Upper lobe of right lung (tissue), 1 donor: ENCODE results near the gene EPYC. TPM values are rescaled to one million over a fixed set of nuclear protein-coding genes. Genes with fewer than 3 reads are reported as not detected.
A peak's percentile ranks its signal among the peaks of the same experiment; 100 is the strongest.

Experiments
- ATAC-seq: fragments of 200-7000 bp; cut with Tn5 transposase; one replicate; pipeline ENCODE4 v1.9.1; 2020; ENCODE audit warnings: mild to moderate bottlenecking, moderate library complexity
- DNase-seq: peaks from one replicate; pipeline ENCODE4 v3.0.0-alpha.2; 2020
- H3K27ac ChIP-seq: fragments of 200-600 bp; one replicate; pipeline ENCODE4 v1.8.0; 2022
- H3K27me3 ChIP-seq: fragments of 200-600 bp; one replicate; pipeline ENCODE4 v1.8.0; 2022; ENCODE audit warnings: mild to moderate bottlenecking
- H3K36me3 ChIP-seq: fragments of 200-600 bp; one replicate; pipeline ENCODE4 v1.8.0; 2022
- H3K4me1 ChIP-seq: fragments of 200-600 bp; one replicate; pipeline ENCODE4 v1.8.0; 2022
- H3K4me3 ChIP-seq: fragments of 200-600 bp; one replicate; pipeline ENCODE4 v1.8.0; 2022; ENCODE audit warnings: mild to moderate bottlenecking
- H3K9me3 ChIP-seq: fragments of 200-600 bp; one replicate; pipeline ENCODE4 v1.8.0; 2022
- intact Hi-C: fragments of 100-400 bp; cut with DNase I; formaldehyde crosslinking; loops from one replicate; pipeline ENCODE4 v1.11.0; 2022
- total RNA-seq: library from RNA; stranded (reverse); fragmentation: NEBNext Ultra II Directional; extraction: Animal tissue kit (Norgen Biotek cat#: 25700); gene quantifications from one replicate; pipeline ENCODE4 v1.2.1, GENCODE V29; 2021
- TF ChIP-seq, protein P1 (sequence below): fragments of 200-600 bp; IDR thresholded peaks from one replicate; pipeline ENCODE4 v1.8.0; 2022; ENCODE audit warnings: antibody characterized with exemption
- donor health status: DM: no; HTN: yes; CAD: no; lungs with severe emphysema.

EPYC gene
- total RNA-seq, 1 donor from 2014 or later = not detected

DNA sequence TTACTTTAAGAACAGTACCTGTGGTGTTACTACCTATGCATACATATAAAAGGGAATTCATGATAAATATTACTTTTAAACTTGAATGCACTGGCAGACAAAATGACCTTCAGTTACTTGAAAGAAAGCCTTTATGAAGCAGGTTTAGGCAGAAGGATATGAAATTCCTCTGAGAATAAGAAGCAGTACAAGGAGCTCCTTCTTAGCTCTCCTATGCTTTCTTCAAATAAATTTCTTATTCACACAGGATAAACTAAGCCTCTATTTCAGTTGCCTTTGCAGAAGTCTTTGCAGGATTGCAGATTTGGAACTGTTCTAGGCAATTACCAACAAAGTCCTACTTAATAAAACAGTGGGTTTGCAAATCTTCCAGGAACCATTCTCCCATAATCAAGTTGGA, 1.0 kb downstream of the EPYC start:
- Histone ChIP-seq H3K9me3 (no peaks in the 10 kb centered on the region), H3K4me3 (no peak overlapping the region), H3K27me3 (no peaks in the 10 kb centered on the region), H3K36me3 (no peaks in the 10 kb centered on the region), H3K27ac (no peak overlapping the region), H3K4me1 (no peaks in the 10 kb centered on the region)
- no peak for ATAC-seq
- intact Hi-C loops = no loop called here
- TF ChIP-seq, protein P1, sequence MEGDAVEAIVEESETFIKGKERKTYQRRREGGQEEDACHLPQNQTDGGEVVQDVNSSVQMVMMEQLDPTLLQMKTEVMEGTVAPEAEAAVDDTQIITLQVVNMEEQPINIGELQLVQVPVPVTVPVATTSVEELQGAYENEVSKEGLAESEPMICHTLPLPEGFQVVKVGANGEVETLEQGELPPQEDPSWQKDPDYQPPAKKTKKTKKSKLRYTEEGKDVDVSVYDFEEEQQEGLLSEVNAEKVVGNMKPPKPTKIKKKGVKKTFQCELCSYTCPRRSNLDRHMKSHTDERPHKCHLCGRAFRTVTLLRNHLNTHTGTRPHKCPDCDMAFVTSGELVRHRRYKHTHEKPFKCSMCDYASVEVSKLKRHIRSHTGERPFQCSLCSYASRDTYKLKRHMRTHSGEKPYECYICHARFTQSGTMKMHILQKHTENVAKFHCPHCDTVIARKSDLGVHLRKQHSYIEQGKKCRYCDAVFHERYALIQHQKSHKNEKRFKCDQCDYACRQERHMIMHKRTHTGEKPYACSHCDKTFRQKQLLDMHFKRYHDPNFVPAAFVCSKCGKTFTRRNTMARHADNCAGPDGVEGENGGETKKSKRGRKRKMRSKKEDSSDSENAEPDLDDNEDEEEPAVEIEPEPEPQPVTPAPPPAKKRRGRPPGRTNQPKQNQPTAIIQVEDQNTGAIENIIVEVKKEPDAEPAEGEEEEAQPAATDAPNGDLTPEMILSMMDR = no peak
- DNase-seq = no peak

DNA sequence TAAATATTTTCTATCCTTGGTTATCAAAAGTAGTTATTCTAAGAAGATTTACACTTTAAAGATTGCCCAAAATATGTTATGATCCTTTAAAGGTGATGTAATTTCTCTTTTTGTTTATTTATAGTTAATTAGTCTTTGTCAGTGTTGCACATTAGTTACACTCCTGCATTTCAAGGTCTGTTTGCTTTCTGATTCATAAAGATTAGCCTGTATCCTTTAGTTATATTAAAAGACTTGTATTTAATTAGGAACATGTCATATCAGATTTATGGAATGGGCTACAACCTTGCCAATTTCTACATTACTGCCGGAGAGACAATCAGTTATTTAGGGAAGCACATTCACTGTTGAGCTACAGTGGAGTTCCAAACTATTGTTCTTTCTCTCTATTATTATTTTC, 3.5 kb downstream of the EPYC start:
- no peaks in the 10 kb centered on the region for H3K4me1 ChIP-seq
- no peak overlapping the region for H3K4me3 ChIP-seq
- DNase-seq = no peak
- TF ChIP-seq, protein P1 = no peak
- no peaks in the 10 kb centered on the region for H3K27me3 ChIP-seq
- intact Hi-C loops = no loop called here
- no peaks in the 10 kb centered on the region for H3K36me3 ChIP-seq
- H3K9me3 ChIP-seq = no peaks in the 10 kb centered on the region
- no peak overlapping the region for H3K27ac ChIP-seq
- ATAC-seq = no peak

DNA sequence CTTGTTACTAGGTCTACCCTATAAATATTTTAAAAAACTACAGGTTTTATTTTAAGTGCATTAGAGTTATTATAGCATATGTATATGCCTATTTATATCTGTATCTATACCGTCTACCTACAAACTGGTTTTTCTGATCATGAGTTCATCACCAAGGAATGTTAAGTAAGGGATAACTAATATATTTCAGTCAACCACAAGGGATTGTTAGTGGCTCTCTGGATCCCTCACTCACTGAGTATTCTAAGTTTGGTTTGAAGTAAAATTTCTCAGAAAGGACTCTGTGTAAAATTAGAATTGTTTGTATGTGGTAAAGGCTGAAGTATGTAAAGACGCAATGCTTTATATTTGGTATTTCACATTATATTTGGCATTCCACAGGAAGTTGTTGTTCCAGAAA, 4.8 kb downstream of the EPYC start:
- TF ChIP-seq, protein P1 = no peak
- ATAC-seq = no peak
- H3K9me3 ChIP-seq = no peaks in the 10 kb centered on the region
- no peaks in the 10 kb centered on the region for H3K36me3 ChIP-seq
- no peak overlapping the region for H3K4me3 ChIP-seq
- no peak for DNase-seq
- no peaks in the 10 kb centered on the region for H3K27me3 ChIP-seq
- no peaks in the 10 kb centered on the region for H3K4me1 ChIP-seq
- no peak overlapping the region for H3K27ac ChIP-seq
- intact Hi-C loops = no loop called here

DNA sequence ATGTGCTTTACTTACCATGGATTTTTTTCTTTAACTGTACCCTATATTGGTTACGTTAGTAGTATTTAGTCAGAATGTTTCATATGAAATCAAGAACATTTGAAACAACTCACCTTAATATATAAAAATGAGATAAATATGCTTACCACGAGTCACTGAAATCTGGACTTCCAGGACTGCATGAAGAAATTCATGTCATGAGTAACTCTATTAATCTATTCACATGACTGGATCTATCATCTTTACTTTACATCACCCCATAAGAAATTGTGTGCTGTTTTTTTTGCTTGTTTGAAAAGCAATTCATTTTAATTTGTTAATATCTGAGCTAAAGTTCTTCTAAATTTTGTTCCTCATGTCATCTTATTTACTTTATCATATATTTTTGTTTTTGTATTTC, 5.2 kb downstream of the EPYC start:
- no peaks in the 10 kb centered on the region for H3K4me1 ChIP-seq
- H3K27me3 ChIP-seq = no peaks in the 10 kb centered on the region
- H3K27ac ChIP-seq = no peak overlapping the region
- DNase-seq (no peak), ATAC-seq (no peak)
- H3K4me3 ChIP-seq = no peak overlapping the region
- no peaks in the 10 kb centered on the region for H3K9me3 ChIP-seq
- no peaks in the 10 kb centered on the region for H3K36me3 ChIP-seq
- TF ChIP-seq, protein P1 = no peak
- intact Hi-C loops = no loop called here

DNA sequence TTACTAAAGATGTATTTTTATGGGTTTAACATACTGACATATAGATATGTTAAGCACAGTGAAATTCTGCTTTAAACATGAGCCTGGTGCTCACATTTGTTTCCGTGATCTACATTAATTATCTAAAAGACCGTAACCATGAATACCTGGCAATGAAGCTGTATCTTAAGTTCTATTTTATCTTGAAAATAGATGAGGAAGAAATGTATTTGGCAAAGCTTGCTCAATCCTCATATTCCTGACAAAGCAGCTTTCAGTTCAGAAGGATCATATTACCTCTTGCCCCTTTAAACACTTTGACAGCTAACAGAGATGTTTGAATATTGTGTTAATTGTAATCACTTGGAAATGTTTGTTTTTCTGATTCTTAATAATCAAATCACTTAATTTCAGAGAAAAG, 9.8 kb downstream of the EPYC start:
- no peak for DNase-seq
- TF ChIP-seq, protein P1 = no peak
- ATAC-seq = no peak
- Histone ChIP-seq H3K27me3 (no peaks in the 10 kb centered on the region), H3K27ac (peak overlapping the region; percentile 9), H3K4me3 (no peak overlapping the region), H3K4me1 (no peaks in the 10 kb centered on the region), H3K9me3 (no peaks in the 10 kb centered on the region), H3K36me3 (no peaks in the 10 kb centered on the region)
- intact Hi-C loops = no loop called here

DNA sequence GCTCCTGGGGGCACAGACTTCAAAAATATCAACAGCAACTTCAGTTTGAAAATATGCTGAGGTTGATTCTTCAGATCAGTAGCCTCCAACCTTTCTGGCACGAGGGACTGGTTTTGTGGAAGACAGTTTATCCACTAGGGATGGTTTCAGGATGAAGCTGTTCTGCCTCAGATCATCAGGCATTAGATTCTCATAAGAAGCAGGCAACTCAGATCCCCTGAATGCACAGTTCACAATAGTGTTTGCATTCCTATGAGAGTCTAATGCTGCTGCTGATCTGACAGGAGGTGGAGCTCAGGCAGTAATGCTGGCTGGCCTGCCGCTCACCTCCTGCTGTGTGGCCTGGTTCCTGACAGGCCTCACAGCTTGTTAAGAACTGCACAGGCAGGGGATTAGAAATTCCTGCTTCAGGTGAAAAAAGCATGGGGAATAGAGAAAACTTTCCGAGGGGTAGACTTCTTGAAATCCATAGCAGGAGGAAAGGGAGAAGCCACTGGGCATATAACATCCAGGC, 12.8 kb downstream of the EPYC start:
- TF ChIP-seq, protein P1 = no peak
- ATAC-seq (no peak), DNase-seq (no peak)
- H3K4me3 ChIP-seq = no peak overlapping the region
- intact Hi-C loops = no loop called here
- H3K27ac ChIP-seq = no peak overlapping the region
- no peaks in the 10 kb centered on the region for H3K9me3 ChIP-seq
- no peaks in the 10 kb centered on the region for H3K27me3 ChIP-seq
- H3K36me3 ChIP-seq = no peaks in the 10 kb centered on the region
- H3K4me1 ChIP-seq = no peaks in the 10 kb centered on the region
